Astrocyte (in vitro differentiated cells and primary cell): ENCODE results near the gene ZBTB39. TPM values are rescaled to one million over a fixed set of nuclear protein-coding genes. Genes with fewer than 3 reads are reported as not detected.

ENCODE experiments used
- DNase-seq: peaks from one replicate; pipeline ENCODE4 v3.0.0-alpha.2; 2010; ENCODE audit warnings: low read depth
- FAIRE-seq: peaks from 2 replicates; lab custom pipeline; 2011; peaks lifted over from hg19 to GRCh38; lab: Jason Lieb, UNC
- H2AFZ ChIP-seq: 2 replicates; pipeline ENCODE4 v1.6.0; 2012; ENCODE audit warnings: low read depth, low read length, inconsistent platforms
- H3K27ac ChIP-seq: 2 replicates; pipeline ENCODE4 v1.5.1; 2011; ENCODE audit warnings: low read depth, low read length, inconsistent platforms
- H3K27me3 ChIP-seq: 2 replicates; pipeline ENCODE4 v1.6.0; 2011; ENCODE audit warnings: low read length, inconsistent platforms; ENCODE audit not compliant: insufficient read depth
- H3K36me3 ChIP-seq: 2 replicates; pipeline ENCODE4 v1.5.1; 2011; ENCODE audit warnings: low read length, inconsistent platforms; ENCODE audit not compliant: insufficient read depth
- H3K4me1 ChIP-seq: 2 replicates; pipeline ENCODE4 v1.5.1; 2011; ENCODE audit warnings: low read length, inconsistent platforms; ENCODE audit not compliant: insufficient read depth
- H3K4me2 ChIP-seq: 2 replicates; pipeline ENCODE4 v1.6.0; 2012; ENCODE audit warnings: low read length, inconsistent platforms
- H3K4me3 ChIP-seq: 2 replicates; pipeline ENCODE4 v1.5.1; 2011; ENCODE audit warnings: low read depth, mild to moderate bottlenecking, low read length, inconsistent platforms; ENCODE audit not compliant: insufficient read depth
- H3K79me2 ChIP-seq: 2 replicates; pipeline ENCODE4 v1.6.0; 2012; ENCODE audit warnings: mild to moderate bottlenecking, low read length, inconsistent platforms; ENCODE audit not compliant: insufficient read depth
- H3K9ac ChIP-seq: 2 replicates; pipeline ENCODE4 v1.6.0; 2012; ENCODE audit warnings: mild to moderate bottlenecking, low read length, inconsistent platforms
- H3K9me3 ChIP-seq: 2 replicates; pipeline ENCODE4 v1.5.1; 2012; ENCODE audit warnings: low read depth, mild to moderate bottlenecking, low read length, inconsistent platforms; ENCODE audit not compliant: insufficient read depth
- H4K20me1 ChIP-seq: 2 replicates; pipeline ENCODE4 v1.6.0; 2012; ENCODE audit warnings: low read length, inconsistent platforms; ENCODE audit not compliant: insufficient read depth
- H3K27ac Mint-ChIP-seq: one replicate; pipeline ENCODE4 v1.8.0; 2021; ENCODE audit warnings: mild to moderate bottlenecking, mixed read lengths; ENCODE audit not compliant: unreplicated experiment
- H3K27me3 Mint-ChIP-seq: one replicate; pipeline ENCODE4 v1.8.0; 2021; ENCODE audit warnings: low read depth, mixed read lengths; ENCODE audit not compliant: unreplicated experiment
- H3K36me3 Mint-ChIP-seq: one replicate; pipeline ENCODE4 v1.8.0; 2021; ENCODE audit warnings: low read depth, mixed read lengths; ENCODE audit not compliant: unreplicated experiment
- H3K4me1 Mint-ChIP-seq: one replicate; pipeline ENCODE4 v1.8.0; 2021; ENCODE audit warnings: low read depth, mixed read lengths; ENCODE audit not compliant: unreplicated experiment
- H3K4me3 Mint-ChIP-seq: one replicate; pipeline ENCODE4 v1.8.0; 2021; ENCODE audit warnings: mild to moderate bottlenecking, moderate library complexity, mixed read lengths; ENCODE audit not compliant: unreplicated experiment
- H3K9me3 Mint-ChIP-seq: one replicate; pipeline ENCODE4 v1.8.0; 2021; ENCODE audit warnings: mild to moderate bottlenecking, mixed read lengths; ENCODE audit not compliant: unreplicated experiment
- CTCF ChIP-seq: IDR thresholded peaks from 2 replicates; pipeline ENCODE4 v1.5.1; 2011; ENCODE audit warnings: low read depth, mild to moderate bottlenecking, inconsistent platforms, low read length, moderate library complexity; ENCODE audit not compliant: insufficient read depth
- EZH2 ChIP-seq: IDR thresholded peaks from 2 replicates; pipeline ENCODE4 v1.6.1; 2012; ENCODE audit warnings: mild to moderate bottlenecking, low read length, inconsistent platforms; ENCODE audit not compliant: insufficient read depth
- total RNA-seq: library from RNA; stranded (reverse); gene quantifications from 2 replicates; pipeline ENCODE4 v1.2.1, GENCODE V29; 2021

Gene ZBTB39
- total RNA-seq, 1 donor from 2014 or later = 9.8 TPM

DNA sequence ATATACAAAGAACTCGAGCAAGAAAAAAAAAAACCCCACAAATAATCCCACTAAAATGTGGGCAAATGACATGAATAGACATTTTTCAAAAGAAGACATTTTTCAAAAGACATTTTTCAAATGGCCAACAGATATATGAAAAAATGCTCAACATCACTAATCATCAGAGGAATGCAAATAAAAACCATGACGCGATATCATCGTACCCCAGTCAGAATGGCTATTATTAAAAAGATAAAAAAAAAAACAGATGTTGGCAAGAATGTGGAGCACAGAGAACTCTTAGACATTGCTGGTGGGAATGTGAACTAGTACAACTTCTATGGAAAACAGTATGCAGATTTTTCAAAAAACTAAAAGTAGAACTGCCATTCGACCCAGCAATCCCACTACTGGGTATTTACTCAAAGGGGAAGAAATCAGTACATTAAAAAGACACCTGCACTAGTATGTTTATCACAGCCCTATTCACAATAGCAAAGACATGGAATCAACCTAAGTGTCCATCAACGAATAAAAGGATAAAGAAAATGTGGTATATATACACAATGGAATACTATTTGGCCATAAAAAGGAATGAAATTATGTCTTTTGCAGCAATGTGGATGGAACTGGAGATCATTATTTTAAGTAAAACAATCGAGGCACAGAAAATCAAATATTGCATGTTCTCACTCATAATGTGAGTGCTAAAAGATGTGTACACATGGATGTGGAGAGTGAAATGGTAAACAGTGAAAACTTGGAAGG lies 16.3 kb downstream of the ZBTB39 start:
- H3K9me3 Mint-ChIP-seq = no peaks in the 10 kb centered on the region

DNA sequence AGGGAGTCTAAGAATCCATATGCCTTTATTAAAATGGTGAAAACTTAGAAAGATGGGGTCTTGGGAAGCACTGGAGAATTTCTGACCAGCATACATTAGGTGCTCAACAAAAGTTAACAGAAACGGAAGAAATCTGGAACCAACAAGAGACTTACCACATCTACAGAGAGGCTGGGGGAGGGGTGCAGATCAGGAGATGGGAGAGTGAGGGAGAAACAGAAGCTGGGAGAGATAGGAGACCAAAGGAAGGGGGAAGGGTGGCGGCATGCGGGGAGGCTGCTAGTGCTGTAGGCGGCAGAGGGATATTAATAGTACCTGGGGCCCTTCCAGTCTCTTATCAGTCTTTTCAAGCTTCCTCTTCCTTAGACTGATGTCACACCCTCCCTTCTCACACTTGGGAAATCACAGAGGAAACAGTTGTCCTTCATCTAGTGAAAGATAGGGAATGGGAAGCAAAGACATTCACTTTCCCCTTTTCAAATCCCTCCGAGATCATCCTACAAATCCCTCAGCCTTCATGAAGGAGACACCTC lies 18.1 kb downstream of the ZBTB39 start:
- Mint-ChIP-seq H3K36me3 (no peaks in the 10 kb centered on the region), H3K4me1 (peaks cover 25% of the 10 kb centered on the region), H3K27ac (peak overlapping the region; percentile 67), H3K27me3 (no peaks in the 10 kb centered on the region), H3K9me3 (no peaks in the 10 kb centered on the region), H3K4me3 (peak overlapping the region; percentile 9)
- Histone ChIP-seq H3K27ac (no peak overlapping the region), H3K36me3 (no peaks in the 10 kb centered on the region), H3K9me3 (no peaks in the 10 kb centered on the region), H3K79me2 (no peaks in the 10 kb centered on the region), H3K4me2 (peak overlapping the region; percentile 35), H4K20me1 (no peaks in the 10 kb centered on the region), H3K9ac (no peak overlapping the region), H2AFZ (no peak overlapping the region), H3K4me1 (peaks cover 3% of the 10 kb centered on the region), H3K27me3 (peaks cover 2% of the 10 kb centered on the region), H3K4me3 (no peak overlapping the region)
- FAIRE-seq (no peak), DNase-seq (no peak)
- TF ChIP-seq CTCF (no peak), EZH2 (no peak)

More for the DNA sequence above, 16.3 kb downstream of the ZBTB39 start:
- no peak for FAIRE-seq
- H3K27me3 Mint-ChIP-seq = no peaks in the 10 kb centered on the region
- peaks cover 25% of the 10 kb centered on the region for H3K4me1 Mint-ChIP-seq
- no peak overlapping the region for H3K4me3 ChIP-seq
- no peak overlapping the region for H3K4me3 Mint-ChIP-seq
- H4K20me1 ChIP-seq = no peaks in the 10 kb centered on the region
- no peak overlapping the region for H3K9ac ChIP-seq
- TF ChIP-seq EZH2 = no peak
- TF ChIP-seq CTCF = no peak
- H3K36me3 Mint-ChIP-seq = peaks cover 4% of the 10 kb centered on the region
- H3K79me2 ChIP-seq = no peaks in the 10 kb centered on the region
- no peak overlapping the region for H3K27ac Mint-ChIP-seq
- H2AFZ ChIP-seq = no peak overlapping the region
- peaks cover 2% of the 10 kb centered on the region for H3K27me3 ChIP-seq
- H3K27ac ChIP-seq = no peak overlapping the region
- H3K4me1 ChIP-seq = peaks cover 3% of the 10 kb centered on the region
- no peak for DNase-seq
- no peaks in the 10 kb centered on the region for H3K9me3 ChIP-seq
- H3K4me2 ChIP-seq = no peak overlapping the region
- no peaks in the 10 kb centered on the region for H3K36me3 ChIP-seq
